Esophagus muscularis mucosa (tissue), 4 donors: ENCODE measurements around the gene PIERCE2. TPM values are rescaled to one million over a fixed set of nuclear protein-coding genes. Genes with fewer than 3 reads are reported as not detected.

Source experiments
- DNase-seq: peaks from one replicate; pipeline ENCODE4 v3.0.0-alpha.2; 2017; ENCODE audit errors: extremely low spot score
- H3K27ac ChIP-seq, 4 donors: fragments of 200-600 bp; sonication (generic); replicated peaks in 1 of 4; 1 replicate in 3 of 4; 2 replicates in 1 of 4; pipeline ENCODE4 v1.5.1; 2016 to 2019; ENCODE audit warnings: mild to moderate bottlenecking in 1 of 4
- H3K27me3 ChIP-seq, 4 donors: fragments of 200-600 bp; sonication (generic); one replicate each; pipeline versions ENCODE4 v1.5.1 to v1.6.0; 2016 to 2019
- H3K36me3 ChIP-seq, 4 donors: fragments of 200-600 bp; sonication (generic); one replicate each; pipeline ENCODE4 v1.5.1; 2016 to 2019
- H3K4me1 ChIP-seq, 4 donors: fragments of 200-600 bp; sonication (generic); one replicate each; pipeline ENCODE4 v1.5.1; 2016 to 2019
- H3K4me3 ChIP-seq, 4 donors: fragments of 200-600 bp; sonication (generic); 1 replicate in 2 of 4; 2 replicates in 2 of 4; pipeline ENCODE4 v1.5.1; 2016 to 2019; ENCODE audit warnings: mild to moderate bottlenecking in 4 of 4, moderate library complexity in 1 of 4
- H3K9me3 ChIP-seq, 4 donors: fragments of 200-600 bp; sonication (generic); 1 replicate in 3 of 4; 2 replicates in 1 of 4; pipeline ENCODE4 v1.5.1; 2016 to 2019
- CTCF ChIP-seq, 3 experiments: fragments of 200-600 bp in 2 of 3; fragments of 450-650 bp in 1 of 3; sonication (generic) in 2 of 3; IDR thresholded peaks; one replicate each; pipeline ENCODE4 v1.5.1; 2017 to 2019; ENCODE audit warnings: antibody characterized with exemption in 3 of 3, mild to moderate bottlenecking in 2 of 3, moderate library complexity in 1 of 3
- EP300 ChIP-seq: sonication (generic); formaldehyde crosslinking; IDR thresholded peaks from one replicate; pipeline ENCODE4 v1.6.1; 2017; ENCODE audit warnings: antibody characterized with exemption
- POLR2A ChIP-seq: fragments of 450-650 bp; IDR thresholded peaks from one replicate; pipeline ENCODE4 v1.6.1; 2017; ENCODE audit warnings: antibody characterized with exemption, moderate library complexity, mild to moderate bottlenecking, low read depth
- POLR2AphosphoS5 ChIP-seq, 2 donors: sonication (generic); formaldehyde crosslinking; IDR thresholded peaks; one replicate each; pipeline ENCODE4 v1.6.1; 2017; ENCODE audit warnings: antibody characterized with exemption in 2 of 2
- WGBS: methylation state at CpG from one replicate; pipeline ENCODE4 v1.1.5; 2018; 5-methylcytosine and 5-hydroxymethylcytosine counted together
- intact Hi-C: fragments of 100-400 bp; cut with DNase I; formaldehyde crosslinking; loops from one replicate; pipeline ENCODE4 v1.15.1; 2023
- total RNA-seq, 4 donors: library from RNA; depleted of rRNA; stranded (reverse); fragments of >200 nt; gene quantifications; one replicate each; pipeline versions ENCODE4 v1.1.0 to v1.2.1, GENCODE V29; 2016

The PIERCE2 gene
- 1 to 10 TPM; 3.3 to 4.2 (median 3.6) TPM for total RNA-seq

GRCh38 chr15:55408012-55408928 is at the start of gene PIERCE2, which contains the start of gene CCPG1:
TSS of gene PIERCE2 (plus strand) at chr15:55408495. CDS start at chr15:55408769, 274 bp downstream.
TSS of gene CCPG1 (minus strand) at chr15:55408359. CDS start at chr15:55389424, 18,935 bp downstream.
- H3K4me1 ChIP-seq, result peaks cover 23 to 53% (median 44%) of the 10 kb centered on the region in 4 donors
- intact Hi-C loops, result loop anchor here (5.0 to 10.0 kb wide), 2 partner anchors 91 to 213 kb away; partner anchors contain the start of genes PIGB, PIGBOS1 and RSL24D1
- no peaks in the 10 kb centered on the region for H3K9me3 ChIP-seq
- 1% methylated on average over 27 of the region's 70 CpGs for WGBS
- peak within 1 kb of the TSS; percentile 85 to 95 (median 93) for H3K27ac ChIP-seq
- peak within 1 kb of the TSS; percentile 67 to 96 (median 92) for H3K4me3 ChIP-seq
- no peaks in the 10 kb centered on the region for H3K27me3 ChIP-seq
- H3K36me3 ChIP-seq, result no peaks in the 10 kb centered on the region
- no peak for TF ChIP-seq POLR2A
- TF ChIP-seq EP300, result no peak
- TF ChIP-seq POLR2AphosphoS5 (IDR thresholded peaks at IDR 0.05), result peak; percentile 88 to 91
- TF ChIP-seq CTCF (IDR thresholded peaks at IDR 0.05), result peak; percentile 74 to 87 (median 81)
- DNase-seq, result peak; percentile 96

DNA sequence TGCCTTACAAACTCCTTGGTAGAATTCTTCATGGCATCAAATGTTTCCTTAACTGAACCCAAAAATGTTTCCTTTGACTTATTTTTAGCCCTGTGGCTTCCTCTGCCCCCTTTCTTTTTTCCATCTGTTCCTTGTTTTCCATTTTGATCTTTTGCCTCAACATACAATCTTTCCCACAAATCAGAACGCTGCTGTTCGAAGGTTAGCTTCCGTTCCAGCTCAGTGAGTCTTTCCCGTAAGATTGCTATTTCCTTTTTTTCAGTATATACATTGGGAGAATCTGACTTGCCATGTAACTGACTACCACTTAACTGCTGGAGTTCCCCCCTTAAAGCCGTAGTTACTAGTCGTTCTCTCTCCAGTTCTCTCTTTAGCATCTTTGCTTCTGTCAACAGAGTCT is 48.0 kb upstream of the PIERCE2 start:
- Histone ChIP-seq H3K4me3 (no peak overlapping the region), H3K27ac (no peak overlapping the region), H3K36me3 (peaks cover 13 to 79% (median 47%) of the 10 kb centered on the region in 4 donors), H3K4me1 (no peaks in the 10 kb centered on the region), H3K9me3 (no peaks in the 10 kb centered on the region), H3K27me3 (no peaks in the 10 kb centered on the region)
- no peak for TF ChIP-seq EP300
- TF ChIP-seq POLR2AphosphoS5 (IDR thresholded peaks at IDR 0.05), result no peak
- TF ChIP-seq CTCF (IDR thresholded peaks at IDR 0.05), result no peak
- no peak for TF ChIP-seq POLR2A
- intact Hi-C loops, result no loop called here
- WGBS, result 60% methylated on average over 6 of the region's 6 CpGs
- no peak for DNase-seq

- DNase-seq, result no peak
- intact Hi-C loops, result no loop called here
- Histone ChIP-seq H3K27me3 (no peaks in the 10 kb centered on the region), H3K9me3 (no peaks in the 10 kb centered on the region), H3K27ac (no peak overlapping the region), H3K36me3 (peaks cover 18 to 79% (median 44%) of the 10 kb centered on the region in 4 donors), H3K4me3 (no peak overlapping the region), H3K4me1 (no peaks in the 10 kb centered on the region)
- WGBS, result 91% methylated on average over 10 of the region's 10 CpGs
- TF ChIP-seq EP300 (no peak), CTCF (IDR thresholded peaks at IDR 0.05) (no peak), POLR2AphosphoS5 (IDR thresholded peaks at IDR 0.05) (no peak), POLR2A (no peak)
Measured at GRCh38 chr15:55361048-55361447, 47.2 kb upstream of the PIERCE2 start.

DNA sequence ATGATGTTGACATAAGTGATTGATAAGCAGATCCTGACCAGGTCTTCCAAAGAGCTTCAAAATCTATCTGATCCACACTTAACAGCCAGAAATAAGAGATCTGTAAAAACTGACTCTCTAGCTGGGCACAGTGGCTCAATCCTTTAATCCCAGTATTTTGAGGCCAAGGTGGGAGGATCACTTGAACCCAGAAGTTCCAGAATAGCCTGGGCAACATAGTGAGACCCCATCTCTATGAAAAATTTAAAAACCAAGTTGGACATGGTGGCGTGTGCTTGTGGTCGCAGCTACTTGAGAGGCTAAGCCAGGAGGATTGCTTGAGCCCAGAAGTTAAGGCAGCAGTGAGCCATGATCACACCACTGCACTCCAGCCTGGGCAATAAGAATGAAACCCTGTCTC is 45.7 kb upstream of the PIERCE2 start:
- Histone ChIP-seq H3K27ac (no peak overlapping the region), H3K36me3 (peaks cover 18 to 66% (median 40%) of the 10 kb centered on the region in 4 donors), H3K27me3 (no peaks in the 10 kb centered on the region), H3K4me1 (no peaks in the 10 kb centered on the region), H3K9me3 (no peaks in the 10 kb centered on the region), H3K4me3 (no peak overlapping the region)
- DNase-seq, result no peak
- no peak for TF ChIP-seq POLR2AphosphoS5 (IDR thresholded peaks at IDR 0.05)
- no peak for TF ChIP-seq POLR2A
- intact Hi-C loops, result no loop called here
- 100% methylated on average over 2 of the region's 2 CpGs for WGBS

- DNase-seq, result no peak
- Histone ChIP-seq H3K36me3 (peaks cover 21 to 67% (median 49%) of the 10 kb centered on the region in 4 donors), H3K9me3 (no peaks in the 10 kb centered on the region), H3K4me1 (no peaks in the 10 kb centered on the region), H3K27me3 (no peaks in the 10 kb centered on the region), H3K4me3 (no peak overlapping the region), H3K27ac (no peak overlapping the region)
- no peak for TF ChIP-seq POLR2A
- intact Hi-C loops, result no loop called here
- 87% methylated on average over 1 of the region's 1 CpG for WGBS
Measured at GRCh38 chr15:55366981-55367380, 41.3 kb upstream of the PIERCE2 start.
